ENCODE data around the gene IPO7.
A peak's percentile ranks its signal among the peaks of the same experiment; 100 is the strongest.
"Not testable (repeated sequence)": the region's sequence is repeated elsewhere in the genome, so short reads cannot be mapped to it uniquely, and the experiment has no call there.

Gene IPO7

DNA sequence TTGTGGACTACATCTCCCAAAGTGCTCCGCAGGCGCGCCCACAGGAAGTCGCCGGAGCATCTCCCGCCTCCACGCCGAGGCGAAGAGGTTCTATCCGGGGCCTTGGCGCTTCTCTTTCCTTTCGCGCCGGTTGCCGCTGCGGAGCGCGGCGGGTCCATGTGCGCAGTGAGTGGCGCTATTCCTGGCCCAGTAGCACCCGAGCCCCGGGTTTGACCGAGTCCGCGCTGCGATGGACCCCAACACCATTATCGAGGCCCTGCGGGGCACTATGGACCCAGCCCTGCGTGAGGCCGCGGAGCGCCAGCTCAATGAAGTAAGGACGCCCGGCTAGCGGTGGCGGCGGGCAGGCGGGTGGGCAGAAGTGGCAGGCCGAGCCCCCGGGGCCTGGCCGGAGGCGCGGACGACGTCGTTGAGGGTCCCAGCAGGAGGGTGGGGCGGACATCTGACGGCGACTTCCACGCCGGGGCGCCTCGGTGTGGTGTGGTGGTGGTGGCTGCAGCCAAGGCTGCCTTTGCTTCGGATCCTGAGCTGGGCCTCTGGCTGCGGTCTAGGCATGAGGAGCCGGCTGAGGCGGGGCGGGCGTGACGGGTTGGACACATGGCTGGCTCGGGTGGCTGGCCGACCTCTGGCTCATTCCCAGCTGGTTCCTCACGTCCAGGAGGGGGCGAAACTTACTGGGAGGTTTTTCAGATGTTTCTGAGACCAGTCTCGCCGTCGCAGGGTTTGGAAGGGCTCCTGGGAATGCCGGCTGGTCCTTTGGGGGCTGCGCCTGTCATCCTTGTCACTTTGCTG, at the start of gene IPO7:
Gene IPO7 (plus strand): TSS at position 118 of the 792 bp plus-strand sequence. CDS start 112 bp downstream, at position 230.
- DNase-seq = peak; percentile 86

DNA sequence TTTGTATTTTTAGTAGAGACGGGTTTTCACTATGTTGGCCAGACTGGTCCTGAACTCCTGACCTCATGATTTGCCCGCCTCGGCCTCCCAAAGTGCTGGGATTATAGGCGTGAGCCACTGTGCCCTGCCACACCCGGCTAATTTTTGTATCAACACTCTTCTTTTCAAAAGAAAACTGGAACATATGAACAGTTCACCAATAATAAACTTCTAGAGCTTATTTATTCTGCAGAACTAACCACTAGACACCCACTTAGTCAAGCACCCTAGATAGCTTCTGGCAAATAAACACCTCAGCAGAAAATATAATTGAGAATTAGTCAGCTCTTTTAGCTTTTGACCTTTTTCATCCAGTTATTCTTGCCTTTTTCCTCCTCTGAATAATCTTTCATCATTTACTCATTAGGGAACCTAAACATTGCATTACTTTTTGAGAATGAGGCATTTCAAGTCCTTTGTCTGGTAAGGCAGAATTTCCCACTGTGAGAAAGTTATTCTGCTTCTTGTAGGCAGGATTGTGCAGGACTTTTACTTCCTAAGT, 42.7 kb upstream of the IPO7 start:
- DNase-seq = no peak

DNA sequence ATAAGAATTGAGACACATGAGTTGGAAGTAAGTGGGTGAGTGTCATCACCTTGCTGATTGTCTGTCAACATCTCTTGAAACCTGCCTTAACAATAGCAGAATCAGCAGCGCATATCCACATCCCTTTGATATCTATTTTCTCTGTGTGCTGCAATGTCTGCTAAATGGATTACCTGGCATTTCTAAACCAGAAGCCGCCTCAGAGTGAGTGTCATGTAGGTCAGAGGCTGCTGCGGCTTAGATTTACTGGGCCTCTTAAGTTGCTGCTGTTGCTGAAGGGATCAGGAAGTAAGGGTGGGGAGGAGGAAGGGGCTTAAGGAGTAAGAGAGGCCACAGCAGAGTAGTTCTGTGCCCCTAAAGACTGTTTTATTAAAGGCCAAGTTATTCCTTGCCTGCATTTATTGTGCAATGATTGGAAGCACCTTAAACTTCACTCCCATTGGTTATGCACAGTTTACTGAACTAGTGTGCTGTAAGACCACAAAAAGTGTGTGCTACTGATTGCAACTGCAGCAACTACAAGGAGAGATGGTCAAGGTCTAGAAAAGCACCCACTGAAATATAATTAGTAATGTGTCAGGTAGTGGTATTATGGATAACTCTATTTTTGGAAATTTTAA, 40.3 kb upstream of the IPO7 start:
- no peak for DNase-seq

DNA sequence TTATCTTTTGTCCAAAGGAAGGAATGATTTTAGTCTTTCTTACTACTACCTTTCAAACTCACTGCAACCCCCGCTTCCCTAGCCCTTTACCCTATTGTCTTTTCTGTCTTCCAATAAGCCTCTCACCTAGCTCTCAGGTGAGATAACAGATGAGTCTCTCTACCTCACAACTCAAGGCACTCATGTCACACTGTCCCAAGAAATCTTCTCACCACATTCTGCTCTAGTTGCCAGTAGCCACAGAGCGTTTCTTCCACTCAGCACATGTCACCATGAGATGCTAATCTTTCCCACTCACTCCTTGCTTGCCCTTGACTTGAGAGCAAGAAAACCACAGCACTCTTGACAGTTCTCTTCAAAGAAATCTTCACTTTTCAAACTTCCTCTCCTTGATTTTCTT, 37.4 kb upstream of the IPO7 start:
- no peak for DNase-seq

DNA sequence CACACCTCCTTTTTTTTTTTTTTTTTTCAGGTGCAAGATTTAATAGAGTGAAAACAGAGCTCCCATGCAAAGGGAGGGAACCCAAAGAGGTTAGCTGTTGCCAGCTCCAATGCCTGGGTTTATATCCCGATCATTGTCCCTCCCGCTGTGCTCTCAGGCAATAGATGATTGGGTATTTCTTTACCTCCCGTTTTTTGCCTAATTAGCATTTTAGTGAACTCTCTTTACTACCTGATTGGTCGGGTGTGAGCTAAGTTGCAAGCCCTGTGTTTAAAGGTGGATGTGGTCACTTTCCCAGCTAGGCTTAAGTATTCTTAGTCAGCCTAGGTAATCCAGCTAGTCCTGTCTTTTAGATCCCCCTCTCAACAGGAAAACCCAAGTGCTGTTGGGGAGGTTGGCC, 36.7 kb upstream of the IPO7 start:
- not testable (repeated sequence) for DNase-seq

DNA sequence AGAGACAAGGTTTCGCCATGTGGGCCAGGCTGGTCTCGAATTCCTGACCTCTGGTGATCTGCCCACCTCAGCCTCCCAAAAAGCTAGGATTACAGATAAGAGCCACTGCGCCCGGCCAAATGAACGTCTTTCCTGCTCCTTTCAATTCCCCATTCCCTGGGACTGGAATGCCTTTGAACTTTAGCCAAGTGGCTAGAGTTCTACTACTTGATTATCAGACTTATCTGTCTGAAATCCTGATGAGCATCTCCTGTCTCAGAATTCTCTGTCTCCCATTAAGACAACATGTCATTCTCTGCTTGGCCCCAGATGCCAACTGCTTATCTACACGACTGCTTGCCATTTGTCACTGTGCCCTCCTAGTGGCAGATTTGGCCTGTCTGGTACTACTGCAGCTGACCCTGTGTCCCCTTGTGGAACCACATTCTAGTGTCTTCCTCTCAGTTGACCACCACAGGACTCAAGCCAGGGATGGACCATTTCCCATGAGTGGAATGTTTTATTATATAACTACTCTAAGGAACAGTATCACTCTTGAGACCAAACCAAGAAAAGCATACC, 33.1 kb upstream of the IPO7 start:
- DNase-seq = no peak

DNA sequence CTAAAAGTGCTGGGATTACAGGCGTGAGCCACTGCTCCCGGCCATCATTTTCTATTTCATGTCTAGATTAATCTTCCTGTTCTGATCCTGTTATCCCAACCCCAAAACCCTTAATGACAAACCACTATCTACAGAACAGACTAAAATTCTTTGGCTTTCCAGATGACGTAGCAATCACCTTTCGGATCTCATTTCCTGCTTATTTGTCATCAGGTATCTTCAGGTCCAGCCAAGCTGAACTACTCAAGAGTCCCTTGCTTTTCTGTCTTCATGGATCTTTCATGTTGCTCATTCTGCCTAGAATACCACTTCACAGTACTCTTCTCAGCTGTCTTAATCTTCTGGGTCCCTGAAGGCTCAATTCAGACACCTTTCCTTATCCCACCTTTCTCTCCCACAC, 27.4 kb upstream of the IPO7 start:
- no peak for DNase-seq

DNA sequence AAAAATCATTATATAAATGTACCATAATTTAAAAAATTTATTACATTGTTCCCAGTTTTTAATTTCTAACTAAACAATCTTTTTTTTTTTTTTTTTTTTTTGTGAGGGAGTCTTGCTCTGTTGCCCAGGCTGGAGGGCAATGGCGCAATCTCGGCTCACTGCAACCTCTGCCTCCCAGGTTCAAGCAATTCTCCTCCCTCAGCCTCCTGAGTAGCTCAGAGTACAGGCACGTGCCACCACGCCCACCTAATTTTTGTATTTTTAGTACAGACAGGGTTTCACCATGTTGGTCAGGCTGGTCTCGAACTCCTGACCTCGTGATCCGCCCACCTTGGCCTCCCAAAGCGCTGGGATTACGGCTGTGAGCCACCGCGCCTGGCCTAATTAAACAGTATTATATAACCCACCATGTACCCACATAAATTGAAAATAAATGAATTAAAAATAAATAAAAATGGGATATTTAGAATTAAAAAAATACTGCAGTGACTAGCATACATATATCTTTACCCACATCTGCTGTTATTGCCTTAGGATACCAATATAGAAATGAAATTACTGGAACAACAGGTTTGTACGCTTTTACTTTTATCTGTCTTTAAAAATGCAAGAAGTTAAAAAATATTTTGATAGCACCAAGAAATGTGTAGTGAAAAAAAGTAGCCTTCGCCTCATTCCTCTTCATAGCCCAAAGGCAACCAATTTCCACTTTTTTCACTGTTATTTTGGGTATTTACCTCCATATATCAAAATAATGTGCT, 23.4 kb upstream of the IPO7 start:
- not testable (repeated sequence) for DNase-seq

DNA sequence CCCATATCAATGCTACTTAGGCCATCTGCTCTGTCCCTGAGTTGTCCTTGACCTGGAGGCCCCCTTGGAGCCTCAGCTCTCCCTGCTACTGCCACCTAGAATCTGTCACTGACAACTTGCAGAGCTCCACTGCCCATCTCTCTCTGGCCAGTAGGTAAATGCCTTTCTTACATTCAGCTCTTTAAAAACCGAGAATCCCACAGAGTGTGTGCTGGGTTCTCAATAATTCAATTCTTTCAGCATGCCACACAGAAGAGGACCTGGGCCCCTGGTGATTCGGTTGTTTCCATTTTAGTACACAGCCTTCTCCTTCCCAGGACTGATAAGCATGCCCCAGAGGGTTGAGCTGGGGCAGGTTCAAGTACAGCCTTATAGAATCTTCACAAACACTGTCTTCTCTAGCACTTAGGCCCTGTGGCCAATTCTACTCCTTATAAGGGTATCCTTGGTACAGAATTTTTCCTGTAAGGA, 22.0 kb upstream of the IPO7 start:
- no peak for DNase-seq

DNA sequence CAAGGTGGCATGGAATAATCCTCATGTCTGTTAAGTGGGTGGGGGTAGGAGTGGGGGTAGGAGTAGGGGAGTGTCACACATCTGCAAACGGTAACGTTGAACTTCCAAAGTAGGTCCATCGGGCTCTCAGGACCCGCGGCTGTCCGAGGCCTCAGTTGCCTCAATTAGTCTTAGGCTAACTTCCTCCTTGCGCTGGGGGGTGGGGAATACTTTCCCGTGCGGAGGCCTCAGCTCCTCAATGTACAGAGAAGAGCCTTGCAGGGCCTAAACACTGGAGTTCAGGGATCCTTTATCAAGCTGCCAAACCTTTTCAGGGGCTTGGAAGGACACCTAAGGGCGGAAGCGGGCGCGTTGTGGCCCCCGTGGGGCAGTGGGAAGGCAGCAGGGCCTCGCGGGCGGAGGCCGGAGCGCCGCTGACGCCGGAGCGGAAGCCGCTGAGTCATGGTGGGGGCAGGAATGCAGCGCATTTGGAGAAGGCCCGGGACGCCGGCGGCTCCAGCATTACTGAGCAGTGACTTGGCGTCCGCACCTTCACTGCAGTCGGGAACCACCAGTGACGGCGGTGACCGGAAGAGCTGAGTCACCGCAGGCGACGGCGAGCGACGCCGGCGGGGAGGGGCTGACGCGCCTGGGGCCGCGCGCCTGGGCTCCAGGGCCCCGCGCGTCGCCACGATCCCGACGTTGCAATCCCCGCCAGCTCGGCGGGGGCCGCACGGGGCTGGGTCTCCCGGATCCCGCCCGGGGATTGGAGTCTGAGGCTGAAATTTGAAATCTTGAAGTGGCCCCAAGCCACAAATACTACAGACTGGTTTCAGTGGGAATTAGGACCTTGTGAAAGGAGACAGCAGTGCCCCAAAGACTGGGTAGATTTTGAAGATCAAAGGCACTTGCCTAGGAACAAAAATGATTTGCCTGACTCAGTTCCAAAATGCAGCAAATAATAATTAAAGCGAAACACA, 20.2 kb upstream of the IPO7 start:
- DNase-seq = peak; percentile 82

DNA sequence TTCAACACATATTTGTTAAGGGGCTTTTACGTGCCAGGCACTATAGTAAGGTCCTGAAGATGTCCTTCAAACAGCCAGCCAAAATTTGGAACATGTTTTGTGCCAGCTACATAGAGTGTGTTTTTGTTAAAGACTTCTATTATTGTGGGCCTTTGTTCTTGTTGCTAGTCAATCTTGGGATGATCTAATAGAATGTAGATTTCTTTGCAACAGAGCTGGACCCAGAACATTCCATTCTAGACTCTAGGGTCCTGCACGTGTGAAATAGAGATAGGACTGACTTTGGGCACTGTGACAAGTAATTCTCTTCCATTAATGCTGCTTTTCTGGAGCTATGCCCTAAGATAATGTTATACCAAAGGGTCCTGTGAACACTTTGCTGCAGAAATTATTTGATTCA, 16.9 kb upstream of the IPO7 start:
- no peak for DNase-seq

DNA sequence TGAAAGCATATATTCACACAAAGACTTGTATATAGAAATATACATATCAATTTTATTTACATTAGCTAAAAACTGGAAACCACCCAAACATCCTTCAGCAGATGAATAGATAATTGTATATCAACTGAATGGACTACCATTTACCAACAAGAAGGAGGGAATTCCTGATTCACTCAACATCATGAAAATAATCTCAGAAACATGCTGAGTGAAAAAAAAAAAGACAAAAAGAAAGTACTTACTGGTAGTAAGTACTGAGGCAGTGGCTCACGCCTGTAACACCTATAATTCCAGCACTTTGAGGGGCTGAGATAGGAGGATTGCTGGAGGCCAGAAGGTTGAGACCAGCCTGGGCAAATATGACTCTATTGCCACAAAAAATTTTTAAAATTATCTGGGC, 7.4 kb upstream of the IPO7 start:
- DNase-seq = no peak

DNA sequence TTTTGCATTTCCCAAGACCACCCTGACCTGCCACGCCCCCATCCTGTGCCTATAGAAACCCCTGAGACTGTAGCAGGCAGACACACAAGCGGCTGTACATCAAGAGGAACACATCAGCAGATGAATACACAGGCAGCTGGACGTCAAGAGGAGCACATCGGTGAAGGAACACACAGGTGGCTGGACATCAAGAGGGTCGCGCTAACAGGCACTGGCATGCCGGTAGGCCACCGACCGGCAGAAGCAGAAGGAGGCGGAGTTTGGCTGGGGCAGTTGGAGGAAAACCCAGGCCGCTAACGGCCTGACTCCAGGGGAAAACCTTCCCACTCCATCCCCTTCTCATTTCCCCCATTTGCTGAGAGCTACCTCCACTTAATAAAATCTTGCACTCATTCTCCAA, 5.4 kb upstream of the IPO7 start:
- no peak for DNase-seq

DNA sequence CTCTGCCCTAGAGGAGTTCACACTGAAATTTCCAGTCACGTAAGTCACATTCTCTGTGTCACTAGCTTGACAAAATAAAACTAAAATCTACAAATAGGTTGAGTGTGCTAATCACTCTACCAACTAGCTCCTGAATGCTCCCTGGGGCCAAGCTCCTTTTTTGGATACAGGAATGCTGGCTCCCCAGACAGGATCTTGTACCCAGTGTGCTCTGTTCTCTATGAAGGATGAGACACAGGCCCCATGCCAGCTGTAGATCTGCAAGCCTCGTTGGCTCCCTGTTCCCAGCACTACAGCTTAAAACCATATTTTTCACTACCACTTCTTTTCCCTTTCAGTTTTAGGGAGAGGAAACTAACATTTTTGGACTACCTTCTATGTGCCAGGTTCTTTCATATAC, 3.7 kb upstream of the IPO7 start:
- no peak for DNase-seq

DNA sequence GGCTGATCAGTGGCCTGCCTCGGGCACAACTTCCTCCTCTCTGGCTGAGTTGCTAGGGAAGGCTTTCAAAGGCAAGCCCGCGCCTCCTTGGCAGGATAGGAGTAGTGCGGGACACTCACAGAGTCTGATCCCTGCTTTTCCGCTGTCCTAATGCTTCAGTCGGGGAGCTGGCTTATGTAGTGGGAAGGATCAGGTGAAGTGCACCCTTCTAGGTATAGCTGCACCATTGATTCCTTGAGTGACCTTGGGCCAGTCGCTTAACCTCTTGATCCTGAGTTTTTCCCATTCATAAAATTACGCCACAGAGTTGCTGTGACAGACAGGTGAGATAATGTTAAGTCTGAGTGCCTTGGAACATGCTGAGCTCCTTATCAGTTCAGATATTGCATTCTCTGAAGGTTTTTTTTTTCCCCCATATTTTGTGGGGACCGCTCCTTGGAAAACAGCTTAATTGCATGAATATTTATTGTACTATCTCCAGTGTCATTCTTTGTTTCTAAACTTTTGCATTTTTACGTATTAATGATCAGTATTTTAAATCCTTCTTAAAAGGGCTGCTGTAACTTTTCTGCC, 961 bp downstream of the IPO7 start:
- no peak for DNase-seq

DNA sequence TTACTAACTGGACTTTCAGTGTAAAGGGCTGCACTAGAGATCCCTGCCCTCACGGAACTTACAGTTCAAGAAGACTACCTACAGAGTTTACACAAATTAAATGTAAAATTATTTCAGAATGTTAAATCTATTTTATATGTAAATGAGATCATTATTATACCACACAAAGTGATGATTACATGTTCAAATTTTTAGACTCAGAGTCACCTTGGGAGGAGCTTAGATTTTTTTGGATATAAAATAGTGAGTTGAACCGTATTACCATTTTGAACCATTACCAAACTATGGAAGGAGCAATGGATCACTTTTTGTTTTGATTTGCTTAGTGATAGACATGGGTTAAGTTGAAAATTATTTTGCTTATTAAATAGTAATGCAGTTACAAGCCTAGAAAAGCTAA, 1.6 kb downstream of the IPO7 start:
- no peak for DNase-seq

DNA sequence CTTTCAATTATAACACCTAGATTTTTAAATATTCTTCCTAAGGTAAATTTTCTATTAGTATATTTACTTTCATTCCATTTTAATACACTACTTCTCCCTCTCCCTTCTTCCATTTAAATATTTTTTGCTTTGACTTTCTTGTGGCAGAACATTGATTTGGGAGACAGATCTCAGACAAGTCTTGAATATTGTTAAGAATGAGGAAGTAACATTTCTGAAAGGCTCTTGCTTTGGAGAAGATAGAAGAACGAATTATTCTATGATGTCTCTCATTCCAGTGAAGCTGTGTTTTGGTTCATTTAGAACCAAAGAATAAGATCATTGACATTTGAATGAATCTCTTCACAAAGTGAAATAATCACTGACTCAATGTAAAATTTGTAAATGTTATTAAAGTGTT, 2.4 kb downstream of the IPO7 start:
- DNase-seq = no peak

DNA sequence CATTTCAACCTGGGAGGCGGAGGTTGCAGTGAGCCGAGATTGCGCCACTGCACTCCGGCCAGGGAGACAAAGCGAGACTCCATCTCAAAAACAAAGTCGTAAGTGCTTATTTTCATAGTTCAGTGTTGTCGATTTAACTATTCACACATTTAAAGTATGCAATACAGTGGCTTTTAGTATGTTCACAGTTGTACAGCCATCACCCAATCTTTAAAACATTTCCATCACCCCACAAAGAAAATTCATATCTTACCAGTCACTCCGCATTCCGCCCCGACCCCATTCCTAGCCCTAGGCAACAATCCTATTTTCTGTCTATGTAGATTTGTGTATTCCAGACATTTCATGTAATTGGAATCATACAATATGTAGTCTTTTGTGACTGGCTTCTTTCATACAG, 11.9 kb downstream of the IPO7 start:
- no peak for DNase-seq

DNA sequence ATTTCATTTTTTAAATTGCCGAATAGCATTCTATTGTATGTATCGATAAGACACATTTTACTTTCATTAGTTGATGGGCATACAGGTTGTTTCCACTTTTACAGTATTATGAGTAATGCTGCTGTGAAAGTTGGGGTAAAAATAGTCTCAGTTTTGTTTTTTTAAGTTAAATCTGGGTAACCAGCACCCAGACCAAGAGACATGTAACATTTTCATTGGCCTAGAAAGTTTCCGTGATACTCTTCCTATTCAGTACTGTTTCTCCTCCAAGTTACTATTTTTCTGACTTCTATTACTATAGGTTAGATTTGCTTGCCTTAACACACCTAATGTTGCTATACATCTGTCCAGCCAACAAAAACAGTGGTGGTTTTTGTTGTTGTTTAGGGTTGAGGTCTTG, 12.3 kb downstream of the IPO7 start:
- no peak for DNase-seq

DNA sequence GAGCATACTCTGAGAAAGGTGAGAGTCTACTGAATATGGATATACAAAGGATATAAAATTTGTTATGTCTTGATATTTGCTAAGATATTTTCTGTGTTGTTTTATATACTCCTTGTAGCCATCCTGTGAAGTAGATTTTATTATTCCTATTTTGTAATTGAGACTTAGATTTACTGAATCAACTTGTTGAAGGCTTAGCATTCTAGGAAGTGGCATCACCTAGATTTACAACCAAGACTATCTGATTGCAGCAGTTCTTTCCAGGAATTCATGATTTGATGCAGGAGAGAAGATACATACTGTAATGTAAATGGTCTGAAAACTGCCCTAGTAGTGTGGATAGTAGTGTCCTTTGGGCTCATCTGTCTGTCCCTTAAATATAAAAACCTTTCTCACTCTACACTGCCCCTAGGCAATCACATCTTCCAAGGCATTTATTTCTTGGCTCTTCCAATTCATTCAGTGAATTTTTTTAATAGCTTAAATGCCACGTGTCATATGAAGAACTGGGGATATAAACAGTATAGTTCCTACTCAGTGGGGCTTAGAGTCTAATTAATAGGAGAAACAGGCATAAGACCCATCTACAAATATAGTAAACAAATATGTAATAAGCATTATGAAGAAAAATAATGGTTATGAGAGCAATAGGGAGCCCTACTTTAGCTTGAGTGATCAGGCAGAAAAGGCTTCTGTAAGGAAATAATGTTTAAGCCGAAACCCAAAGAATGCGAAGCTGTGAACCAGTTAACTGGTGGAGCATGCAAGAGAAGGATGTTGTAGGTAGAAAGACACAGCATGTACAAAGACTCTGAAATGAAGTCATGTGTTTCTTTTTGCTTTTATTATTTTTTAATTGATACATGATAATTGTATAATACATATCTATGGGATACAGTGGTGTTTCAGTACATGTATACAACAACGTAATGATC, 13.6 kb downstream of the IPO7 start:
- DNase-seq = no peak

DNA sequence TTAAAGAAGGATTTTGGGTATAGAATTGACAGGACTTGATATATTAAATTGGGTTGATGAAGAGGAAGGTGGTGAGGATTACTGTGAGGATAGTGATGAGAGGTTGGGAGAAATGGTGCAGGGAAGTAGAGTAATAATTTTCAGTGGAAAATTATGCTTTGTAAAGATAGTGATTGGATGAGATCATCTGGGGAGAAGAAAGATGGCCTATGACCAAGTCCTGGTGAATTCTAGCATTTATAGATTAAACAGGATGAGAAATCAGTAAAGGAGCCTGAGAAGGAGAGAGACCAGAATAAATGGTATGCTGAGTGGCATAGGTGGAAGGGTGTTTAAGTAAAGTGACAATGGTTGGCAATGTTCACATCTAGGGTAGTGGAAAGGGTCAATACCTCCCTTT, 15.0 kb downstream of the IPO7 start:
- no peak for DNase-seq

Measured in activated T-cell treated with anti-CD3 and anti-CD28 coated beads, Interleukin-2, amount 50 U/mL, for 1 hour (primary cell).